Activated CD4-positive, alpha-beta T cell treated with anti-CD3 and anti-CD28 coated beads, Interleukin-2, amount 50 U/mL, for 48 hours (primary cell): Measurements from ENCODE around the gene NRN1.
"Not testable (repeated sequence)": the region's sequence is repeated elsewhere in the genome, so short reads cannot be mapped to it uniquely, and the experiment has no call there.

Experiments used
- DNase-seq, 2 experiments: peaks; one replicate each; pipeline ENCODE4 v3.0.0-alpha.2; 2020

The NRN1 gene

DNA sequence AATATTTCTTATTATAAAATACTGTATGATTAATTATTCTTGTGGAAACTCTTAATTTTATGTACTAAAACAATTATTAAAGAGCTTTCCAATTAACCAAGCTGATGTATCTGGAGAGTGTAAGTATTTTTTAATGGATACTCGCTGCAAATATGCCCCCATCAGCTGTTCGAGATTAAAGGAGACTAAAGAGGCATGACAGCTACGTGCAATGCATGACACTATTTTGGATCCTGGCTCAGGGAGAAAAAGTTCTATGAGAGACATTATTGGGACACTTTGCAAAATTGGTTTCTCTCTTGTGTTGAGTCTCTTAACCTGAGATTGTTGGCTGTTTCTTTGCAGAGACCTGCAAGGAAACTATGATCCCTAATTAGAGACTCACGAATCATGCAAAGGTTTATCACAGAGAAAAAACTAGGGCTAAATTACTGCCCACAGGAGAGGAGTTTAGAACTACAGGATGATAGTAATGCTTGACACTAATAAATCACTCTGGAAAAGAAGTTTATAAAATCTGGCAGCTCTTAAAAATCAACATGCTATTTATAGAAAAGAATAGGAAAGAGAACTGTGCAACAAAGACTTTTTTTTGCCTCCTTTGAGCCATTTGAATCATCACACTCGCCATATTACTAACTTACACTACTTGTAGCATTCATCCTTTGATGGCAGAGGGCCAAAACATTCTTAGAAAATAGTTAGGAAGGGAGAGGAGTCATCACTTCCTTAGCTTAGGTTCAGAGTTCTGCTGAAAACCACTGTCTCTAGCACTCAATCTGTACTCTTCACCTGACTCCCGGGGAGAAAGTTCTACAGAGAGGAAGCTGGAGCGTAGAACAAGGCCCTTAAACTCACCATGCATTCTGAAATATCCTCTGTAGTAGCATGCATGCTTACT is 25.3 kb downstream of the NRN1 start:
- DNase-seq, result no peak

DNA sequence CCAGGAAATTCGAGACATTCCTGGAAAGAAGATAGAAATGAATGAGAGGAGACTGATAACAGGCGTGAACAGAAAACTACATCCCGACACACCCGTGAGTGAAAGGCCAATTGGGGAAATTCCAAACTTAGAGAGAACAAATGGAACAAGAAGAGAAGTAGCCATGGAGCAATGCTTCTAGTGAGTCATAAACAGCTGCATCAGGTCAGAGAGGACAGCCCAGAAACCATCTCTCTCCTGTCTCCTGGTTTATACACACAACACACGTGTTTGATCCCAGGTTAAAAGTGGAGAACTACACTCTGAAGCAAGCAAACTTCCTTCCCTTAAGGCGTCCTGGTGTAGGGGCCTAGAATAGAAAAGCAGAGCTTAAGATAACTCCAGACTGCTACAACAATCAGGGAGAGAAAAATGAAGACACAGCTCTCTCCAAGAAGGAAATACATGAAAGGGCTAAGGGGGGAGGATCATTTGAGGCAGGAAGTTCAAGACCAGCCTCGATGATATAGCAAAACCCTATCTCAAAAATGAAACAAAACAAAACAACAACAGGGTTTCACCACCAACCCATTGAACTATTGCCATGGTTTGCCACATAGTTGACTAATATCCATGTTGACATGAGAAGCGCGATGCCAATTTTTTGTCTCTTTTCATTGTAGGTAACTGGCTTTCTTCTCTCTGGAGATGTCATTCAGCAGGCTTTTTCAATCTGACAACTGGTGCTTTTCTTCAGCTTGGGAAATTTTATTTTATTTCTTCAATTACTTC is 26.9 kb downstream of the NRN1 start:
- no peak for DNase-seq

DNA sequence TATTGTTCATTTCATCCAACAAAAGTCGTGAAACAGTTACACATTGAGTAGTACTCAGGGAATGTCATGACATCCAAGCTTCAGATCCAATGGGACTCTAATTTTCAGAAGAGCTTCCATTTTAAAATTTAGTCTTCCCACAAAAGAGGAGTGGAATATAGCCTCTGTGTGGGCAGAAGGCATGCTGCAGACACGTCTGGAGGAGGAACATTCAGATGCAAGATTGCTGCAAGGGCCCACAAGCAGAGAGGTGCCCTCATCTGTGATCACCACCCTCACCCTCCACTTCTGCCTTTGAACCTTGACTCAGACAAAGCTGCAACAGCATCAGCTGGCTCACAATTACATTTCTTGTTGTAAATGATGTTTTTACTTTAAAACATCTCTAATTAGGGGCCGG is 29.9 kb downstream of the NRN1 start:
- DNase-seq, result no peak

DNA sequence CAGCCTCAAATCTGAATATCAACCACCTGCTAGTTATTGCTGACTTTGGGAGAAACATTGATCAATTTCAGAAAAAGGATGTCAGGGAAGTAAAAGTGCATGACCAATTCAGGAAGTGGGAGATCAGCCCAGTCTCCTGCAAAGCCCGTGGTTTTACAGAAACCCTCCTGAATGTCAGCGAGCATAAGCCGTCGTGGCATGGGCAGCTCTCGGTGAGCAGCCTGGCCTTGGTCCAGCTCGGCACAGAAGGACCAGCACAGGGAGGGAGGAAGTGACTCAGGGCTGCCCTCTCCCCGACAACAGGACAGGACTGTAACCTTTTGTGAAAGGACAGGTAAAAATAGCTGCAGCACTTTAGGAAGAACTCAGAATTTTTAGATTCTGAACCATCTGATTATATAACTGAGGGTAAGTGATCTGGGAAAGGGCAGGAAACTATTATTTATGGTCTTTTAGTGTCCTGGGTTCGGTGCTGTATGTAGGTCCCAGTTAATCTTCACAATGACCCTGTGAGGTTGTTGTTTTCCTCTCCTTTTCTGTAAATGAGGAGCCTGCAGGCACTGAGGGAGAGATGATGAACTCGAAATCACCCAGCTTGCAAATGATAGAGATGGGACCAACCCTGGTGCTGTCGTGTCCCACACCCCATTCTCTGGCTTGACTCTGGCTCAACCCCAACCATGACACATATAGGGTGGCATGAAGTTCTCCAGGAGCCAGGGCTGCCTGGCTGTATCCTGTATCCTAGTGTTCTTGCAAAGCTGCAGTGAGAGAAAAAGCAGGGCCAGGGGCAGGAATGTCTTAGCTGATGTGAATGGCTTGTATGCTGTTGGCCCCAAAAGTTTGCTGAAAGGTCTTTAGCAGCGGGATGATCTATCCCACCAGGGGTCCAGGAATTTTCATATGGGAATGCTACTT is 37.6 kb downstream of the NRN1 start:
- no peak for DNase-seq

DNA sequence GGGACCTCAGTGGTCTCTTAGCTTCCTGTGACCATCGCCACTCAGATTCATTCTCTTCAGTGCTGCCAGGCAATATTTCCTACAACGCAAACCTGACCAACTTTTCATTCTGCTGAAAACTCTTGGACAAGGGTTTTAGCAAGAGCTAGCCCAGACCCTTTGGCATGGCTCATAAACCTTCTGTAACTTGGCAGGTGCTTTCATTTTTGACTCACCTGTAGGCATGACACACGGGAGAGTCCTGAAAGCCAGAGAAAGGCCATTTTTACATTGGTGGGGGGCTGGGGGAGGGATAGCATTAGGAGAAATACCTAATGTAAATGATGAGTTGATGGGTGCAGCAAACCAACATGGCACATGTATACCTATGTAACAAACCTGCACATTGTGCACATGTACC is 38.7 kb downstream of the NRN1 start:
- not testable (repeated sequence) for DNase-seq

DNA sequence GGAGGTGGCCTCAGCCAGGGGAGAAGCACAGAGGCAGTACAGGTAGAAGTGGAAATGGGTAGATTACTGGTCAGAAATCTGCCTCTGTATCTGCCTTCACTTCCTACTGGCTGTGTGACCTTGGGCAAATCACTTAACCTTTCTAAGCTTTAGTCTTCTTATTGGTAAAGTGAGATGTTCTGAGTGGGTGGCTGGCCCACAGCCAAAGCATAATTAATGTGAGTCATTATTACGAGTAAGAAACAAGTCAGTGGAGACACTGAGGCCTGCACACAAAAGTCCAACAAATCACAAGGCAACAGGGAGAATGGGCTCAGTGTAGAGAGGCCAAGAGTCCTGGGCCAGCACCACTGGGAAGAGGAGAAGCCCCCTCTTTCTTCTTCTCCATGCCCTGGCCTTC is 39.1 kb downstream of the NRN1 start:
- DNase-seq, result peak; percentile 15 to 19

DNA sequence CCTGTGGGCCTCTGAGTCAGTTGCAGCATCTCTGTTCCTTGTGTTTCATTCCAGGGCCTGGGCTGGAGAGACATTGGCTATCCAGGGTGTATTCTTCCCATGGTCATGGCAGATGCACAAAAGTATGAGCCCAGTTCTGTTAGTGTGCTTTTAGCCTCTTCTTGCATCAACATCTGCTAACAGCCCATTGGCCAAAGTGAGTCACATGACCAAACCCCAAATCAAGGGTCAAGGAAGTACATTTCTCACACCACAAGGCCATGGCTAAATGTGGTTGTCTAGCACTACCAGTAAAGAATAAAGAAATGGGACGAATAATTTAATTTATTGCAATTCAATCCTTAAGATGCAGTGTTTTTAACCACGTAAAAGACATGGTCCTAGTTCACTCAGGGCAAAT is 43.9 kb downstream of the NRN1 start:
- DNase-seq, result no peak

DNA sequence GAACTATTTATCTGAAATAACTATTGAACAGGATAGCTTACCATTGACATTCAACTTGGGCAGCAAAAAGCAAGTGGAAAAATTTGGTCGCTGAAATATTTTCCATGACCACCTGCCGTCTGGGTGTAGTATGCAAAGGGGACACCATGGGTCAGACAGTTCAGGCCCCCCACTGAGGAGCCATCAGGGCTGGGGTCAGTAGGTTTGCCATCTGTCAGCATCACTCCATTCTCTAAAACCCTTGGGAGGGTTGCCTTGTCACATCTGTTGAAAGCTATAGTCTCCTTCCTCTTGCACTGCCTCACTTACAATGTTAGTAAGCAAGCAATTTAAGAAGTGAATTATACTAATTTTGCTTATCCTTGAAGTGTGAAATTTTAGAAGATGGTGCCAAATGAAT is 44.9 kb downstream of the NRN1 start:
- DNase-seq, result no peak

DNA sequence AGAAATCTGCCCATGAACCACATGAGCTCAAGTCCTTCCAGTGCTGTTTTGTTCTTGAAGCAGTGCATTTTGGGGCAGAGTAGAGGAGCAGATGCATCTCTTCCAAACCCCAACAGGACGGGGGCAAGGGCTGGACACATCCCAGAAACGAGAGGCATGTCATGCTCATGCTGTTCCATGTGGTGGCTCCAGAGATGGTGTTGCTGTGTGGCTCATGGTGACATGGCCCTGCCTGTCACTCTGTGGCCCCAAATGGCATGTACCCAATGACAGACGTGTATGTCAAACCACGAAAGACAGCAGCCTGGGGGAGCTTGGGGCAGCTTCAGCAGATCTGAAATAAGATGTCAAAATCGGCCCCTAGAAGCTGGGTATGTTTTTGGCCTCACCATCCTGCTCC is 46.3 kb downstream of the NRN1 start:
- no peak for DNase-seq

DNA sequence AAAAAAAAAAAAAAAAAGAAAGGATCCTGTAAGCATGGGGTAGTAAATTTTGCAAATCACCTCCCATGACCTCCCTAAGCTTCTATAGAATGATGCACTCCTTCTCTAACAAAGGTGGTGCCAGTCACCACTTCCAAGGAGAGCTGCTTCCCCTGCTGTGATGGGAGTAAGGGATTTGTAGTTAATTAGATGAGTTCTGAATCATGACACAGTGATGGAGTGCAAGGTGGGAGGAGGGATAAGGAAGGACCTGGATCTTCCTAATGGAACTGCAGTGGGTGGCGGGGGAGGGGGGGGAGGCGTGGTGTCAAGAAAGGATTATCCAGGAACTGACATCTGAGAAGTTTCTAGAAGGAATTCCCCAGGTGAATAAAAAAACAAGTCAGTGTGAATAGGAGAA is 47.8 kb downstream of the NRN1 start:
- no peak for DNase-seq

DNA sequence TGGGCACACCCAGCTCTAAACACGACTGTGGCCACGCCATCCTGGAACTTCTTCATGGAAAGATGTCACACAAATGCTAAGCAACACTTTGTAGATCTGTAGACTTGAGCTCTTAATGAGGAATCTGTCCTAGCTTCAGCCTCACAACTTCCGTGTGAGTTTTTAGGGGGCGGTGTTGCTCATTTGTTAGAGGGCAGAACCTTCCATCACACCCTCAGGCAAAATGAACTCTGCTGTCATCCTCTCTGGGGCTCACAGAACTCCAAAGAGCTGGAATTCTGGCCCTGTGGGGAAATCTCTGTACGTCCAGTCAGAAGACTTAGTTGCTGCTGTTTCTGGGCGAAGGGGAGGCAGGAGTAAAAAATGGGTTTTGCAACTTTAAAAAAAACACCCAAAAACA is 49.8 kb downstream of the NRN1 start:
- DNase-seq, result no peak

DNA sequence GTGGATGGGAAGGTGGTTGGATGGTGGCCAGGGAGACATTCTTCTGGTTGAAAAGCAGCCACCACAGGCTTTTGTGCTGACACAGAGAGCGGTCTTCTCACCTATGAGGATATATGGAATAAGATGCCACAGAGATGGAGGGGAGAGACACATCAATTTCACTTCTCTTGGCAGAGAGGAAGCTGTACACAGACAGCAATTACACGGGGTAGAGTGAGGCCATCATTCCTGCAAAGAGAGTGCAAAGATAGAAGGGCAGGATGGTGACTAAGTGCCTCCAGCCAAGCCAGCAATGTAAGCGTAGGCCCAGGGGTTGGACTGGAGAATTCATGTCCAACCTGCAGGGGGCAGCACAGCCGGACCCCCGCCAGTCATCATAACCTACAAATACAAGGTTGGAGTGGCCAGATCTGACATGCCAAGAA is 56.4 kb downstream of the NRN1 start:
- peak; percentile 17 to 26 for DNase-seq
